HG03342 (cell line): ENCODE measurements around the gene KPNA2.
"Not testable (repeated sequence)": the region's sequence is repeated elsewhere in the genome, so short reads cannot be mapped to it uniquely, and the experiment has no call there.

ENCODE experiments used
- ATAC-seq: cut with Tn5 transposase; IDR thresholded peaks from one replicate; pipeline ENCODE4 v1.9.1; 2021; ENCODE audit warnings: mild to moderate bottlenecking, moderate library complexity; ENCODE audit not compliant: unreplicated experiment

KPNA2 gene

DNA sequence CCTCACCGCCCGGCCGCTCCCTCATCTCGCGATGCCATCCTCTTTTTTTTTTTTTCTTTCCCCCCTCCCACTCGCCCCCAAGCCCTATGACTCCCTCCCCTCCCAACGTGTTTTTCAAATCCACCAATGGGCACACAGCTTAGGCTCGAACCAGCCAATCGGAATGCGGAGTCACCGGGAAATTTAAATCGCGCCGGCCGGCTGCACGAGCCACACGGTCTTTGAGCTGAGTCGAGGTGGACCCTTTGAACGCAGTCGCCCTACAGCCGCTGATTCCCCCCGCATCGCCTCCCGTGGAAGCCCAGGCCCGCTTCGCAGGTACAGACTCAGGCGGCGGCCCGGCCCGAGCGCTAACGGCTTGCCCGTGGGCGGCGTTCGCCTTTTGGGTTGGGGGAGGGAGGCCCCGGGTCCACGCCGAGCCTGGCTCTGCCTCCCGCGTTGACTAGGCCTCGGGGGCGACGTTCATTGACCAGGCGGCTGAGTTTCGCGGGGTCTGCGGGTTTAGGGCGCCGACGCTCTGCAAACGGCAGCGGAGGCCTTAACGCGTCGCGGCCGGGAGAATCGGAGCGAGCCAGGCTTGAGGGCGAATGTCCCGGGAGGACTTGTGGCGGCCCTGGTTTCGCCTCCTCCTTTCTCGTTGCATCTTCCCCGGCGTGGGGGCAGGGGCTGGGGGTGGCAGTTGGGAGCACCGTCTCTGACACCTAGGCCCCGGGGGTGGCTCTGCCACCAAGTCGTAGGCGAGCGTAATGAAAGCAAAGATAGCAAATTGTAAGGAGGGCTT is at the start of gene KPNA2:
Gene KPNA2, plus strand, starts transcription at position 213 of the 781 bp plus-strand sequence. CDS start 1,398 bp downstream, outside the sequence.
- ATAC-seq, result peak; percentile 87

DNA sequence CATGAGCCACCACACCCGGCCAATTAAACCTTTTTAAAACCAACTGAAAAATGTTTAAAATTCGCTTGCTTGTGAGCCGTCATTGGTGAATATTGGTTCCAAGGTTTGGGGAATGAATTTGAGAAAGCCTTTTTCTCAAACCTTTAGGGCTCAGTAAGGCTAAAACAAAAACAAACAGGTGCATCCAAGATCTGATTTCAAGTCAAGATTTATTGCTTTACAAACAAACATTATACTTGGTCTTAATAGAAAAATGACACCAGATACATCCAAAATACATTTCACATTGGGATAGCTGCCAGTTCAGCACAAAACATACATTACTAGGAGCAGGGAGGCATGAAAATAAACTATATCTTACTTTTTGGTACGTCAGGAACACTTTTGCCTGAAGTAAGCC is 44.6 kb upstream of the KPNA2 start:
- ATAC-seq, result no peak

- ATAC-seq, result peak; percentile 1
These were observed 42.9 kb upstream of the KPNA2 start for GRCh38 chr17:67992548-67993152.

DNA sequence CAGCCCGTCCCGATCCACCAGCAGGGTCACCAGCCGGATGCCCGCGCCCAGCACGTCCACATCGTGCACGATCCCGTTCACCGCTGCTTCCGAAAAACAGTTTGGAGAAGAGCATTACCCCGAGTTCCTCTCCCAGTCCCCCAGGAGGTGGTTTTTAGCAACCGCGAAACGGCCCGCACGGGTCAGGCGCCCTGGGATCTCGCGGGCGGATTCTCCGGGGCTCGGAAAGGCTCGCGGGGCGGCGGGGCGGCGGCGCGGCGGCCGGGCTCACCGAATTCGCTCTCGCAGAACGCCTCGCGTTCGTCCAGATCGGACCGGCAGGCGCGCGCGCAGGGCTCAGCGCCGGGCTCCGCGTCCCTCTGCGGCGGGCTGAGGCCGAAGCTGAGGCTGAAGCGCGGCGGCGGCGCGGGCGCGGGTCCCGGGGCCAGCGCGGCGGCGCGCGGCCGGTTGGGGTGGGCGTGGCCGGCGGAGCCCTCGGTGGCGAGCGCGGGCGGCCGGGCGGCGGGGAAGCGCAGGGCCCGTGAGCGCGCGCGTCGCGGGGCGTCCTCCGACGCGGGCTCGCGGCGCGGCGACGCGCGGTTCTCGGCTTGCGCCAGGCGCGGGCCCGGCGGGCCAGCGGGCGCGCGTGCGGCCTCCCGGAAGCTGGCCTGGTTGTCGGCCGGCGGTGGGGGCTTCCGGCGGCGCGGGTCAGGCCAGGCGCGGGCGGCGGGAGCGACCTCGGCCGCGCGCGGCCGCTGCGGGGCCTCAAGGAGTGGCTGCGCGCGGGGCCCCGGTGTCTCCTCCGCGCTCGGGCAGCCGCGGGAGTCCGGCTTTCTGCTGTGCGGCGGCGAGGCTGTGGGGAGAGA is 42.2 kb upstream of the KPNA2 start:
- peak; percentile 78 for ATAC-seq

- no peak for ATAC-seq
These were observed 41.6 kb upstream of the KPNA2 start for GRCh38 chr17:67993998-67994361.

GRCh38 chr17:67994817-67995569 is 40.5 kb upstream of the KPNA2 start:
- ATAC-seq, result no peak

- ATAC-seq, result no peak
These were observed 39.8 kb upstream of the KPNA2 start for GRCh38 chr17:67995570-67996263.

DNA sequence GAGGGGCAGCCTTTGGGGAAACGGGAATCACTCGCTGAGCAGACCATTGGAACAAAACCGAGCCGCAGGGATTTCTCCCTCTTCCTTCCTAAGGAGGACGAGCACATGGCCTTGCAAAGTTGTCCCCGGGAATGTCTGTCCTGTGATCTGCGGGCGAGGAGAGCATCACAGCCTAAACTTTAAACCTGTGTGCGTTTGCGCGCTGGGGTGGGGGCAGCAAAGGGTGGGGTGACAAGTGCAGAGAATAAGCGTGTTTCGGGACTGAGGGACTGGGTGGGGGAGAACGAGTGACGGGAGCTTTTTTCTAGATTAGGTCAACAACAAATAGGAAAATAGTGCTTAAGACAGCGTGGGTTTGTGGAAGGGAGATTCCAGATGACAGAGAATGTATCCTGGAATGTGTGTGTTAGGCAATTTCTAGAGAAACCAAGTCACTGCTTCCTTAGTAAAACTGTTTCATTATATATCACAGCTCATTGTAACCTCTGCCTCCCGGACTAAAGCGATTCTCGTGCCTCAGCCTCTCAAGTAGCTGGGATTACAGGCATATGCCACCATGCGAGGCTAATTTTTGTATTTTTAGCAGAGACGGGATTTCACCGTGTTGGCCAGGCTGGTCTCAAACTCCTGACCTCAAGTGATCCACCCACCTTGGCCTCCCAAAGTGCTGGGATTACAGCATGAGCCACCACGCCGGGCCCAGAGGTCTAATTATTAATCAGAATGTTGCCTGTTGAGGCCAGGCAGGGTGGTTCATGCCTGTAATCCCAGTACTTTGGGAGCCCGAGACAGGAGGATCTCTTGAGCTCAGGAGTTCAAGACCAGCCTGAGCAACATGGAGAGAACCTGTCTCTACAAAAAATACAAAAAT is 39.0 kb upstream of the KPNA2 start, which contains the start of gene C17orf58:
Gene C17orf58, minus strand, starts transcription at position 169 of the 871 bp plus-strand sequence. CDS start 271 bp downstream, outside the sequence.
- not testable (repeated sequence) for ATAC-seq

DNA sequence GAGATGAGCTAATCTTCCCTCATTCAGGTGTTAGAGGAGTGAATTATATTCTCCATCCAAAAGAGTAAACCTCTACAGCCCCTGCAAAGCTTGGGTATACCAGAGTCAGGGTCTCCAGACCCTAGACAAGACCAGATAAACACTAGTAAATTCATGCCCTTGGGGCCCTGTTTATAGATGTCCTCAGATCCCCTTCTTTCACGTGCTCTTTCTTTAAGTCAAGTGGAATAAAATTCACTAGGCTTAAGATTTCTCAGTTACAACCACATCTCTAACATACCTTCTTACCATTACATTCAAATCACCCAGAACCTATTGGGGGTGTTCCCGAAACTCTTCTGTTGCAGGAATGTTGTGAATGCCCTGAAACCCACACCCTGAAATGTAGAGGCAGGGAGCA is 37.1 kb upstream of the KPNA2 start:
- no peak for ATAC-seq

GRCh38 chr17:67999291-67999911 is 36.1 kb upstream of the KPNA2 start:
- ATAC-seq, result no peak

DNA sequence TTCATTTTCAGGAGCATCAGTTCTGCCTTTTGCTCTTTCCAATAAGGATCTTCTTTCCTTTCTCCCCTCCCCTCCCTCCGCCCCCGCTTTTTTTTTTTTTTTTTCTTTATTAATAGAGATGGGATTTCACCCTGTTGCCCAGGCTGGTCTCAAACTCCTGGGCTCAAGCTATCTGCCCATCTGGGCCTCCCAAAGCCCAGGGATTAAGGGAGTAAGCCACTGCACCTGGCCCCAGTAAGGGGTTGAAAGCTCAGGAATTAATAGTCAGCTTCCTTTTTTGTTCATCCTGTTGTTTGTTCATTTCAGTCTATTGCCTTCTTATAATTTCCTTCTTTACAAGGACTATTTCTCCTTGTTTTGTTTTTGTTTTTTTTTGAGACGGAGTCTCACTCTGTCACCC is 31.3 kb upstream of the KPNA2 start:
- no peak for ATAC-seq

DNA sequence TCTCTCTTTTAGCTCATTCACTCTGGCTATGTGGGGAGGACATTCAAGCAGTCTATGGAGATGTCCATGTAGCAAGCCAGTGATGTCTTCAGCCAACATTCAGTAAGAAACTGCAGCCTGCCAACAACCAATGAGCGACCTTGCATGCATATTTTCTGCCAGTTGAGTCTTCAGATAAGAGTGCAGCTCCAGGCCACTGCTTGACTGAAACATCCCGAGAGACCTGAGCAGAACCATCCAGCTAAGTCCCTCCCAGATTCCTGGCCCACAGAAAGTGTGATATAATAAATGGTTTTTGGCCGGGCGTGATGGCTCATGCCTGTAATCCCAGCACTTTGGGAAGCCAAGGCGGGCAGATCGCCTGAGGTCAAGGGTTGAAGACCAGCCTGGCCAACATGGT is 28.7 kb upstream of the KPNA2 start:
- ATAC-seq, result no peak

DNA sequence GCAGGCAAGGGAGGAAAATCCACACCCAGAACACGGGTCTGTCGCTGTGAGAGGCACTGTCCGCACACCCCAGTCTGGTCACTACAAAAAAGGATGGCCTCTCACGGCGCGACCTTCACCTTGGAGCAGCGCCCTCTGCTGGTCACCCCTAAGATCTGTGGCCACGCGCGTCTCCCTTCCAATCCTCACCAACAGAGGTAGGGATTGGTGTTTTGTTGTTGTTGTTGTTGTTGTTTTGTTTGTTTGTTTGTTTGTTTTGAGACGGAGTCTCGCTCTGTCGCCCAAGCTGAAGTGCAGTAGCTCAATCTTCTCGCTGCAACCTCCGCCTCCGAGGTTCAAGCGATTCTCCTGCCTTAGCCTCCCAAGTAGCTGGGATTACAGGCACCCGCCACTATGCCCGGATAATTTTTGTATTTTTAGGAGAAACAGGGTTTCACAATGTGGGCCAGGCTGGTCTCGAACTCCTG is 24.3 kb upstream of the KPNA2 start:
- ATAC-seq, result peak; percentile 67

DNA sequence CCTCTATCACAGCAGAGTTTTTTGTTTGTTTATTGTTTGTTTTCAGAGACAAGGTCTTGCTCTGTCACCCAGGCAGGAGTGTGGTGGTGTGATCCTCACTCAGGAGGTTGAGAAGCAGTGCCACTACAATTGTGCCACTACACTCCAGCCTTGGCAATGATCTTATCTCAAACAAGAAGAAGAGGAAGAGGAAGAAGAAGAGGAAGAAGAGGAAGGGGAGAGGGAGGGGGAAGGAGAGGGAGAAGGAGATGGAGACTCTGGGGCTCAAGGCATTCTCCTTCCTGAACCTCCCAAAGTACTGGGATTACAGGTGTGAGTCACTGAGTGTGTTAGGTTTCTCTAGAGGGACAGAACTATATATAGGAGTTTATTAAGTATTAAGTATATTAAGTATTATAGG is 22.1 kb upstream of the KPNA2 start:
- no peak for ATAC-seq

- ATAC-seq, result no peak
These were observed 20.3 kb upstream of the KPNA2 start for GRCh38 chr17:68015081-68015723.

- no peak for ATAC-seq
These were observed 18.7 kb upstream of the KPNA2 start for GRCh38 chr17:68016838-68017237.

- not testable (repeated sequence) for ATAC-seq
These were observed 17.0 kb upstream of the KPNA2 start for GRCh38 chr17:68018493-68018892.

DNA sequence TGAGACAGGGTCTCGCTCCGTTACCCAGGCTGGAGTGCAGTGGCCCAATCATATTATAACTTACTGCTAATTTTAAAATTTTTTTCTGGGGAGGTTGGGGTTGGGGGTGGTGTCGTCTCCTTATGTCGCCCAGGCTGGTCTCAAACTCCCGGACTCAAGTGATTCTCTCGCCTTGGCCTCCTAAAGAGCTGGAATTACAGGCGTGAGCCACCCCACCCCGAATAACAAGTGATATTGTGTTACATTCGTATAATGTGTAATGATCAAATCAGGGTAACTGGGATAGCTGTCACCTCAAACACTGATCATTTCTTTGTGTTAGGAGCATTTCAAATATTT is 16.2 kb upstream of the KPNA2 start:
- ATAC-seq, result no peak
